HUES6 (cell line): Measurements from ENCODE around the gene RGS7.

Experiments
- H3K27ac ChIP-seq: 2 replicates; pipeline ENCODE4 v1.7.0; 2013; ENCODE audit warnings: low read depth, mild to moderate bottlenecking, low read length, inconsistent platforms
- H3K27me3 ChIP-seq: 2 replicates; pipeline ENCODE4 v1.6.1; 2013; ENCODE audit warnings: low read length; ENCODE audit not compliant: control insufficient read depth, insufficient read depth
- H3K36me3 ChIP-seq: 2 replicates; pipeline ENCODE4 v1.6.1; 2013; ENCODE audit warnings: low read length; ENCODE audit not compliant: control insufficient read depth, insufficient read depth
- H3K4me1 ChIP-seq: 2 replicates; pipeline ENCODE4 v1.6.1; 2013; ENCODE audit warnings: low read length; ENCODE audit not compliant: control insufficient read depth, insufficient read depth
- H3K4me3 ChIP-seq: 2 replicates; pipeline ENCODE4 v1.5.1; 2013; ENCODE audit warnings: low read depth, low read length
- H3K9ac ChIP-seq: one replicate; pipeline ENCODE4 v1.6.1; 2013; ENCODE audit warnings: mild to moderate bottlenecking, low read length
- H3K9me3 ChIP-seq: 2 replicates; pipeline ENCODE4 v1.6.1; 2013; ENCODE audit warnings: low read depth, low read length; ENCODE audit not compliant: control insufficient read depth, insufficient read depth

Gene RGS7

DNA sequence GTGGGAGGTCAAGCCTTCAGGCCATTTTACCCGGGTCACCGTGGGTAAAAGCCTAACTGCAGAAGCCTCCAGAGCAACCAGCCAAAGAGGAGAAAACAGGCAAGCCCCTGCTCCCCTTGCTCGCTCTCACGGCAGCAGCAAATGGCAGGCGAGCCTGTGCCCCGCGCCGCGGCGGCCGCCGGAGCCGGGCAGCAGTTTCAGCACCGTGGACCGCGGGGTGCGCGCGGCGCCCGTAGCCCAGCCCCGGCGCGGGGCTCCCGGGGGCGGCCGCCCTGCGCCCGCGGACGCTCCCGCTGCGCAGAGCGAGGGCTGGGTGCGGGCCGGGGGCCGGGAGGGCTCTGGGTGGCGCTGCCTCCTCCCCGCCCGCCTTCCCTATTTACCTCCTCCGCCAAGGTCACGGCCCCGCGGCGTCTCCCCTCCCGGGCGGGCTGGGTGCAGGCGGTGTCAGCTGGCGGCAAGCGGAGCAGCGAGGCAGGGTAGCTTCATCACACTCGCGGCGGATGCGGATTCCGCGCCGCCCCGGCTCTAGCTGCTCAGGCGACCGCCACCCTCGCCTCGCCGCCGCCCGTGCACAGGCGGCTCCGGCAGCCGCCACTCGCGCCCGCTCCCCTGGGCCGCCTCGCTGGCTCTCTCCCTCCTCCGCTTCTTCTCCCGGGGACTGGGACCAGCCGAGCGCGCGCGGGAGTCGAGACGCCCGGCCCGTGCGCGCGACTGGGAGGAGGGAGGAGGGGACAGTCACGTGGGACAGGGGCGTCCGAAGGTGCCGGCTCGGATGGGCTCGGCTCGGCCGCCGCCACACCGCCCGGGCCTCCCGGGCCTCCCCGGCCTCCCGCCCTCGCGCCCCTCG, at the start of gene RGS7:
TSS of gene RGS7 (minus strand) at position 687 of the 847 bp plus-strand sequence.
- H3K9ac ChIP-seq = peak within 1 kb of the TSS; percentile 36
- H3K4me1 ChIP-seq = peaks cover 7% of the 10 kb centered on the region
- no peaks in the 10 kb centered on the region for H3K36me3 ChIP-seq
- peak within 1 kb of the TSS; percentile 71 for H3K4me3 ChIP-seq
- peaks cover 42% of the 10 kb centered on the region for H3K27me3 ChIP-seq
- H3K27ac ChIP-seq = no peak within 1 kb of the TSS
- H3K9me3 ChIP-seq = no peaks in the 10 kb centered on the region

DNA sequence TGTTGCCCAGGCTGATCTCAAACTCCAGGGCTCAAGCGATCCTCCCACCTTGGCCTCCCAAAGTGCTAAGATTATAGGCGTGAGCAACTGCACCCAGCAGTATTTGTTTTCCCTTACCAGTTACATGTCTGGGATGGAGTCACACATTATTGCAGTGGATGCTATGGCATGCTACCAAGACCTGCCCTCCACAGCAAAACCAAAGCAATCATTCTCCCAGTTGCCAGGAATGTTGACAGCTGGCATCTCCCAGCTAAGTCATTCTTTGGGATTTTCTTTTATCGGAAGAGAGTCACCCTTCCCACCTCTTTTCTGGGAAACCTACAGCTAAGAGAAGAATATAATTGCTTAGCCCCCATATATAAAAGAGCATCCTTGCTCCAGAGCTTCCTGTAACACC, 49.4 kb upstream of the RGS7 start:
- Histone ChIP-seq H3K4me3 (no peak overlapping the region), H3K9me3 (no peaks in the 10 kb centered on the region), H3K36me3 (no peaks in the 10 kb centered on the region), H3K27ac (no peak overlapping the region), H3K4me1 (no peaks in the 10 kb centered on the region), H3K27me3 (no peaks in the 10 kb centered on the region), H3K9ac (no peak overlapping the region)

DNA sequence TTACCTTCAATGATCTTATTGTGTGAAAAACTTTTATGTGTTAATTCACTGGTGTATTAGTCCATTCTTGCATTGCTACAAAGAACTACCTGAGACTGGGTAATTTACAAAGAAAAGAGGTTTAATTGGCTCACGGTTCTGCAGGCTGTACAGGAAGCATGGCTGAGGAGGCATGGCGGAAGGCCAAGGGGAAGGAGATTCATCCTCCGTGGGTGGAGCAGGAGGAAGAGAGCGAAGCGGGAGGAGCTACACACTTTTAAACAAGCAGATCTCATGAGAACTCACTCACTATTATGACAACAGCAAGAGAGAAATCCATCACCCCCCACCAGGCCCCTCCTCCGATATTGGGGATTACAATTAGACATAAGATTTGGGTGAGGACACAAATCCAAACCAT, 44.2 kb upstream of the RGS7 start:
- Histone ChIP-seq H3K9me3 (no peaks in the 10 kb centered on the region), H3K27me3 (no peaks in the 10 kb centered on the region), H3K36me3 (no peaks in the 10 kb centered on the region)

DNA sequence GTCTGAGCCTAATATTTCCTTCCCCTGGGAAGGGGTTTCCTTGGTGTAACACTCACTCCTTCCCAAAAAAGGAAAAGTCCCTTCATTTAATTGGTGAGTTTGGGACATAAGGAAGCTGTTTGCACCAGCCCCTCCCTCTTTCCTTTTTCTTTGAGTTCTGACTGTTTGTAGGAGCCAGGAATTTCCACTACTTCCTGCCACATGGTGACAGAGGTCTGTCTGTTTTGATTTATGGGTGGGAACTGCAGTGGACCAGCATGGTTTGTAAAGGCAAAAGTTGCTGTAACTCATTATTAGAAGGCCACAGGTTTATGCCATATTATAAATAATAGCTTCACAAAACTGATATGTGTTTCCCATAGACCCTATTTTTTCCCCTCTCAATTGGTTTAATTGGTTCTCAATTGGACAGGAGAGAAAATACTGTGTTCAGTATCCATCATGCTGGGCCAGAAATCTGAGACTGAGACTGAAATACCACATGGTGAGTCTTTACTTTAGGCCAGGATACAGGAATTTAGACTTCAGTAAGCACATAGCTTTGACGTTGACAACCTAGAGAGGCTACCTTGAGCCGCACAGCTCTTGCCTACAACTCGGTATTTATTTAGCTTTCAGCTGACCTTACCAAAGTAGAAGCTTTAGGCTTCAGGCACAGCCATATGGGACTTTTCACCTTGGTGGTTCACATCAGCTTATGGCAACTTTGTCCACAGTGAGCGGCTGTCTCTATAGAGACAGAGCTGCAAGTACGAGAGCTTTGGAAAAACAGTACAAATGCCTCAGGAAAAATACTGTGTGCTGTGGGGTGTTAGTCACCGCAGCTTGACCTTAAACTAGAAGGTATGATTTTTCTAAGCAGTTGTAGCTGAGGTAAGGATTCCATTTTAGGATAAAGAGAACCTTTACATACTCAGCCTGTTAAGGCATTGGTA, 40.0 kb upstream of the RGS7 start:
- no peaks in the 10 kb centered on the region for H3K27me3 ChIP-seq

More for the DNA sequence above, 44.2 kb upstream of the RGS7 start:
- peaks cover 20% of the 10 kb centered on the region for H3K4me1 ChIP-seq
- H3K4me3 ChIP-seq = no peak overlapping the region
- H3K27ac ChIP-seq = no peak overlapping the region
- no peak overlapping the region for H3K9ac ChIP-seq

DNA sequence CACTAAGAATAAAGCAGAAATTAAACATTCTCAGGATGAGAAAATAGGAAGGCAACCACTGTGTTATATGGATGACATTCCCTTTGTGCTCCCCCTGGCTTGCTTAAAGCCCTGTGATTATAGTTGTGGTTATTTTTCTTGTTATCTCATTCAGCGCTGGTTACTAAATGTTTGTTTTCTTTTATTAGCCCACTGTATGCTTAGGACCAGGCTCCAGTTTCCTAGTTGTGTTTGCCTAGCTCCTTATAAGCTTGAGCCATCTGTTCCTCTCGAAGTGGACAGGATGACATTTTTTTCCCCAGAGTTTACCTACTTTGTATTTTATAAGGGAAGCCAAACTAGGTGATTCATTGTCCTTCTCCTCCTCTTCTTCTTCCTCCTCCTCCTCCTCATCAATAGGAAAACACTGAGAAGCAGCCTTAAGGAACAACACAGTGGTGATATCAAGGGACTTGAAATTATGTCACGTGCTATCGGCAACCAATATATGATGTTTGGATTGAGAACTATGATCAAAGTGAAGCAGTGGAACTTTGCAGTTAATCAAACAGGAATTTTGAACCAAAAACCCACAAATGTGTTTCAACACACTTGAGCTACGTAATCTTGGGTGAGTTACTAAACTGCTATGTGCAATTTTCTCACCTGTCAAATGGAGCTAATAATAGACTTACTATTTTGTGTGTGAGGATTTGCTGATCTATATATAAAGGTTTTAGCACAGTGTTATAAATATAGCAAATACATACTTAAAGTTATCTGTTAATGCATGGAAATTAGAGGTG, 35.1 kb upstream of the RGS7 start:
- no peaks in the 10 kb centered on the region for H3K27me3 ChIP-seq
- no peak overlapping the region for H3K4me3 ChIP-seq
- no peaks in the 10 kb centered on the region for H3K36me3 ChIP-seq
- no peak overlapping the region for H3K9ac ChIP-seq
- no peaks in the 10 kb centered on the region for H3K9me3 ChIP-seq
- peaks cover 8% of the 10 kb centered on the region for H3K4me1 ChIP-seq
- no peak overlapping the region for H3K27ac ChIP-seq

More for the DNA sequence above, 40.0 kb upstream of the RGS7 start:
- H3K9me3 ChIP-seq = no peaks in the 10 kb centered on the region
- H3K4me1 ChIP-seq = peaks cover 20% of the 10 kb centered on the region
- H3K36me3 ChIP-seq = no peaks in the 10 kb centered on the region
- no peak overlapping the region for H3K4me3 ChIP-seq
- no peak overlapping the region for H3K27ac ChIP-seq
- no peak overlapping the region for H3K9ac ChIP-seq

DNA sequence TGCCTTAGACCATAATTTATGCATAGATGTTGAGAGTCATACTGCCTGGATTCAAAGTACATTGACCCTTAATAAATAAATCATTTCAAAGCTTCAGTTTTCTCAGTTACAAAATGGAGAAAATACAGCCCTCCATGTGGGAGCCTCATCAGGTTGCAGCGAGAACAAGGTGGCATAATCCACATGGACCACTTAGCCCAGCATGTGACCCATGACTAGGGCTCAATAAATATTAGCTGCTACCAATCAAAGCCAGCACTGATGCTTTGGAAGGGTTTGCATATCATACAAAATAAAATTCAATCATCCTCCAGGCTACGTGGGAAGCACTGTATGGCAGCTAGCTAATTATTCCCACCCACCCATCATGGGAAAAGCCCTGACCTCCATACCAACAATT, 33.5 kb upstream of the RGS7 start:
- Histone ChIP-seq H3K9me3 (no peaks in the 10 kb centered on the region), H3K27me3 (no peaks in the 10 kb centered on the region), H3K36me3 (no peaks in the 10 kb centered on the region), H3K9ac (no peak overlapping the region), H3K4me1 (no peaks in the 10 kb centered on the region), H3K4me3 (no peak overlapping the region), H3K27ac (no peak overlapping the region)

DNA sequence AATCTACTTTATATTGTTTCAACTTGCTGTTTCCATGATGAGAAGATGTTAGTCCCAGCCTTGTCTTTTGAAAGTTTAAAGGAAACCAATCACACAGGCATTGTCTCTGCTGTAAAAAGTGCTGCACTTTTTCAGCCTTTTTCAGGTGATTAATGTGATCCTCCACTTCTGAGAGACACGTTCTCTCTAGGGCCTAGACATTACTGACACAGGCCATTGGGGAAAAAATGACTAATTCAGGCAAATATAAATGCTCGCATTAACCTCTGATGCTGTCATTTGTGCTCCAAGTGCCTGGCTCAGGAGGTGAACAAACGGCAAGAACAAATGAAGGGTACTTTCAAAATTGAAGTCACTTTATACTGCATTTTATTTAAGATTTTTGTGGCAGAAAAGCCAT, 32.4 kb upstream of the RGS7 start:
- H3K4me1 ChIP-seq = no peaks in the 10 kb centered on the region
- no peaks in the 10 kb centered on the region for H3K36me3 ChIP-seq
- no peak overlapping the region for H3K4me3 ChIP-seq
- no peak overlapping the region for H3K9ac ChIP-seq
- H3K27me3 ChIP-seq = no peaks in the 10 kb centered on the region
- no peak overlapping the region for H3K27ac ChIP-seq
- no peaks in the 10 kb centered on the region for H3K9me3 ChIP-seq

DNA sequence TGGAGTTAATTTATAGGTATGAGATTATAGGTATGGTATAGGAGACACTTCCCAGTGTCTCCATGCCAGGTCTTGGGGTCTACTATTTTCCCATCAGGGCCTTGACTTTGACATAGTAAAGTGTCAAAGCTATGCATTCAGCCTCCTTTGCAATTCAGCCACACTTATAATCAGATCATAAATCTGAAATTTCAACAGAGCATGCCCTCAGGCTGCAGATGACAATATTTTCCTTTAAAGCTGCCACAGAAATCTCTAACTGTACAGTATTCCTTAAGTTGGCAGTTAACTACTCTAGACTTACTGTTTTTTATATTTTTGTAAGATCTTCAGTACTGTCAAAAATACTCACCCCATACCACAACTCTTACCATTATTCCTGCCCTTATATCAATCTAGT, 30.2 kb upstream of the RGS7 start:
- Histone ChIP-seq H3K9me3 (no peaks in the 10 kb centered on the region), H3K4me1 (no peaks in the 10 kb centered on the region), H3K27ac (no peak overlapping the region)

DNA sequence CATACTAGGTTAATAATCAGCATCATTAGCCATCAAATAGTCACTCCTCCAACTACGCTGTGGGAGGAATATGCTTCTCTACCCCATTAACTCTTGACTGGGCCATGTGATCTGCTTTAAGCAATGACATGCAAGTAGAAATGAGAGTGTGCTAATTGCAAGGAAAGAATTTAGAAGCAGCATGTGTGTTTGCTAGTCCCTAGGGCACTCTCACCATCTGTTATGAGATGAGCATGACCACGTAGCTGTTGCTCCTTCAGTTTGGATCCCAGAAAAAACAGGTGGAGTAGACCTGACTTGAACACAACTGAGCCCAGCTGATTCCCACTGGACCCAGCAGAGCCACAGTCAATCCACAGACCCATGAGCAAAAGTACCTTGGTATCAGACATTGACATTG, 19.7 kb upstream of the RGS7 start:
- no peak overlapping the region for H3K4me3 ChIP-seq
- H3K4me1 ChIP-seq = no peaks in the 10 kb centered on the region
- no peak overlapping the region for H3K9ac ChIP-seq
- H3K9me3 ChIP-seq = no peaks in the 10 kb centered on the region
- H3K27ac ChIP-seq = no peak overlapping the region
- no peaks in the 10 kb centered on the region for H3K27me3 ChIP-seq
- no peaks in the 10 kb centered on the region for H3K36me3 ChIP-seq

More for the DNA sequence above, 30.2 kb upstream of the RGS7 start:
- Histone ChIP-seq H3K9ac (no peak overlapping the region), H3K27me3 (no peaks in the 10 kb centered on the region), H3K4me3 (no peak overlapping the region), H3K36me3 (no peaks in the 10 kb centered on the region)

DNA sequence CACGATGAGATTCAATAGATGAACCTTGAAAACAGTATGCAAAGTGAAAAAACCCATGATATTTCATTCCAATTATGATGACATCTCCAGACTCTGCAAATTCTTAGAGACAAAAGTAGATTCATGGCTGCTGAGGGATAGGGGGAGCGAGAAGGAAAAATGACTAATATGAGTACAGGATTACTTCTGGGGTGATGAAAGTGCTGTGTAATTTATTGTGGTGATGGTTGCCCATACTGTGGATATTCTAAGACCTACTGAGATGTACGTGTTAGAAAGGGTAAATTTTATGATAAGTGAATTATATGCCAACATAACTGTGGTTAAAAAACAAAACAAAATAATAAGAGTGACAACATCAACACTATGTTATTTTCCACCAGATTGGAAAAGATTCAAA, 18.9 kb upstream of the RGS7 start:
- Histone ChIP-seq H3K4me1 (no peaks in the 10 kb centered on the region), H3K4me3 (no peak overlapping the region), H3K36me3 (no peaks in the 10 kb centered on the region), H3K27me3 (no peaks in the 10 kb centered on the region), H3K9me3 (no peaks in the 10 kb centered on the region), H3K9ac (no peak overlapping the region), H3K27ac (no peak overlapping the region)
